ENCODE results near the gene FXR2.

FXR2 gene

DNA sequence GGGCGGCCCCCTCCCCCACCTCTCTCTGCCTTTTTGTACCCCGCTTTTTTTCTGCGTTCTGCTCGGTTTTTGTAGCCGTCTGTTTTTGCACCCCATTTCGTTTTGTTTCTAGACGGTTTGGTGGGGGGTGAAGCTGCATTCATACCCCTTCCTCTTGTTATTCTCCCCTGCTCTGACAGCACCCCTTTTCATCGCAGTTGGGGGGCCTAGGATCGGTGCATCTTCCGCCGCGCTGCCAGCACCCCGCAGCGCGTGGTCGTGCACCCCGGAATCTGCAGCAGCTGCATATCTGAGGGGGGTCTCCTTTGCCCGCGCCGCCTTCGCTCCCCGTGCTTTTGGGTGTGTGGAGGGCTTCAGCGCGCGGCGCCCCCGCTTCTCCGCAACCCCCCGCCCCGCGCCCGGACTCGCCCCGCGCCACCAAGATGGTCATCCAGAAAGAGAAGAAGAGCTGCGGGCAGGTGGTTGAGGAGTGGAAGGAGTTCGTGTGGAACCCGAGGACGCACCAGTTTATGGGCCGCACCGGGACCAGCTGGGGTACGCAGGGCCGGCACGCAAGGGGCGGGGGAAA lies 36.5 kb upstream of the FXR2 start:
- TF ChIP-seq EZH2 (IDR thresholded peaks at IDR 0.05; ENCODE audit: borderline replicate concordance, low read length) = no peak
- TF ChIP-seq, protein P1, sequence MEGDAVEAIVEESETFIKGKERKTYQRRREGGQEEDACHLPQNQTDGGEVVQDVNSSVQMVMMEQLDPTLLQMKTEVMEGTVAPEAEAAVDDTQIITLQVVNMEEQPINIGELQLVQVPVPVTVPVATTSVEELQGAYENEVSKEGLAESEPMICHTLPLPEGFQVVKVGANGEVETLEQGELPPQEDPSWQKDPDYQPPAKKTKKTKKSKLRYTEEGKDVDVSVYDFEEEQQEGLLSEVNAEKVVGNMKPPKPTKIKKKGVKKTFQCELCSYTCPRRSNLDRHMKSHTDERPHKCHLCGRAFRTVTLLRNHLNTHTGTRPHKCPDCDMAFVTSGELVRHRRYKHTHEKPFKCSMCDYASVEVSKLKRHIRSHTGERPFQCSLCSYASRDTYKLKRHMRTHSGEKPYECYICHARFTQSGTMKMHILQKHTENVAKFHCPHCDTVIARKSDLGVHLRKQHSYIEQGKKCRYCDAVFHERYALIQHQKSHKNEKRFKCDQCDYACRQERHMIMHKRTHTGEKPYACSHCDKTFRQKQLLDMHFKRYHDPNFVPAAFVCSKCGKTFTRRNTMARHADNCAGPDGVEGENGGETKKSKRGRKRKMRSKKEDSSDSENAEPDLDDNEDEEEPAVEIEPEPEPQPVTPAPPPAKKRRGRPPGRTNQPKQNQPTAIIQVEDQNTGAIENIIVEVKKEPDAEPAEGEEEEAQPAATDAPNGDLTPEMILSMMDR (IDR thresholded peaks at IDR 0.05; ENCODE audit: low read length) = no peak

DNA sequence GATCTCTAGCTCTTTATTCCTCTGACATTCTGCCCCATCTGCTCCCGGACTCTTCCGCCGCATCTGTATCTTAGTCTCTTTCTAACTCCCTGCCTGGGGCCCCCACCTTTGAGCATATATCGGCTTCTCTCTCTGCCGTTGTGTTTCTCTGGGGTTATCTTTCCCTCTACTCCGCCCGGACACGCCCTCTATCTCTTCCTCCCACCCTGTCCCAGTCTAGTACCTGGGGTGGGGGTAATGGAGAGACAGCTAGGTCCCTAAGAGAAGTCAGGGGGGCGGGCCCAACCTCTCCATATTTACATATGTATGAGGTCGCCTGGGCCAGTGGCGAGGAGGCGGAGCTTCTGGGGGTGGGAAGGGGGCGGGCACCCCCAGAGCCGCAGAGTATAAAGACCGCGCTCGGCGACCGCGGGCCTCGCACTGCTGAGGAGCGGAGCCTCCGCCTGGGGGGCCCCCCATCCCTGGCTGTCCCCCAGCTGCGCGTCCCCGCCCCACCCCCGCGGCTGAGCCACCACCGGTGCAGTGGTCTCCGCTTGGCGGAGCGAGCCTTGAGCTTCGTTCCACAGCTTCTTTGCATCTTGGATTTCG lies 35.9 kb upstream of the FXR2 start, which contains the start of gene ATP1B2:
ATP1B2 (plus strand) TSS at position 418 of the 588 bp plus-strand sequence. CDS start 593 bp downstream, outside the sequence.
- Histone ChIP-seq H3K36me3 (ENCODE audit: insufficient read depth, low read length) (no peaks in the 10 kb centered on the region), H3K9ac (ENCODE audit: low read length) (no peak within 1 kb of the TSS), H3K4me2 (ENCODE audit: low read length) (peak within 1 kb of the TSS; percentile 42), H3K9me3 (ENCODE audit: low read length) (no peaks in the 10 kb centered on the region), H3K4me3 (ENCODE audit: low read depth, low read length, poor library complexity, severe bottlenecking) (peak within 1 kb of the TSS; percentile 38), H4K20me1 (ENCODE audit: insufficient read depth, low read length) (no peaks in the 10 kb centered on the region), H3K4me1 (ENCODE audit: insufficient read depth, low read length, severe bottlenecking) (peaks cover 17% of the 10 kb centered on the region), H3K27me3 (ENCODE audit: insufficient read depth, low read length) (peaks cover 12% of the 10 kb centered on the region; the same call in 1 of the 2 replicates), H3K9me2 (ENCODE audit: low read depth, low read length) (no peaks in the 10 kb centered on the region), H2AFZ (ENCODE audit: low read length) (no peak within 1 kb of the TSS), H3K27ac (ENCODE audit: low read depth, low read length, poor library complexity, severe bottlenecking) (no peak within 1 kb of the TSS), H3F3A (ENCODE audit: insufficient read depth, low read length) (no peaks in the 10 kb centered on the region), H3K79me2 (ENCODE audit: insufficient read depth, low read length) (no peaks in the 10 kb centered on the region)
- TF ChIP-seq EZH2 (IDR thresholded peaks at IDR 0.05; ENCODE audit: borderline replicate concordance, low read length) = no peak
- TF ChIP-seq, protein P1 (IDR thresholded peaks at IDR 0.05; ENCODE audit: low read length) = no peak

More for the DNA sequence above, 36.5 kb upstream of the FXR2 start:
- Histone ChIP-seq H3K4me1 (ENCODE audit: insufficient read depth, low read length, severe bottlenecking) (peaks cover 17% of the 10 kb centered on the region), H3K9me3 (ENCODE audit: low read length) (no peaks in the 10 kb centered on the region), H3K36me3 (ENCODE audit: insufficient read depth, low read length) (no peaks in the 10 kb centered on the region), H3F3A (ENCODE audit: insufficient read depth, low read length) (no peaks in the 10 kb centered on the region), H3K4me2 (ENCODE audit: low read length) (peak overlapping the region; percentile 42), H3K27me3 (ENCODE audit: insufficient read depth, low read length) (peaks cover 12% of the 10 kb centered on the region; the same call in 1 of the 2 replicates), H2AFZ (ENCODE audit: low read length) (no peak overlapping the region), H3K9me2 (ENCODE audit: low read depth, low read length) (no peaks in the 10 kb centered on the region), H3K79me2 (ENCODE audit: insufficient read depth, low read length) (no peaks in the 10 kb centered on the region), H4K20me1 (ENCODE audit: insufficient read depth, low read length) (no peaks in the 10 kb centered on the region), H3K4me3 (ENCODE audit: low read depth, low read length, poor library complexity, severe bottlenecking) (peak overlapping the region; percentile 38), H3K9ac (ENCODE audit: low read length) (no peak overlapping the region), H3K27ac (ENCODE audit: low read depth, low read length, poor library complexity, severe bottlenecking) (no peak overlapping the region)

GRCh38 chr17:7647018-7647417 lies 32.3 kb upstream of the FXR2 start:
- Histone ChIP-seq H3K9ac (ENCODE audit: low read length) (no peak overlapping the region), H3K9me2 (ENCODE audit: low read depth, low read length) (no peaks in the 10 kb centered on the region), H3K9me3 (ENCODE audit: low read length) (no peaks in the 10 kb centered on the region), H3K36me3 (ENCODE audit: insufficient read depth, low read length) (no peaks in the 10 kb centered on the region), H3F3A (ENCODE audit: insufficient read depth, low read length) (no peaks in the 10 kb centered on the region), H3K4me1 (ENCODE audit: insufficient read depth, low read length, severe bottlenecking) (peaks cover 17% of the 10 kb centered on the region), H3K27ac (ENCODE audit: low read depth, low read length, poor library complexity, severe bottlenecking) (no peak overlapping the region), H3K4me2 (ENCODE audit: low read length) (no peak overlapping the region), H4K20me1 (ENCODE audit: insufficient read depth, low read length) (no peaks in the 10 kb centered on the region), H3K79me2 (ENCODE audit: insufficient read depth, low read length) (no peaks in the 10 kb centered on the region), H2AFZ (ENCODE audit: low read length) (no peak overlapping the region), H3K4me3 (ENCODE audit: low read depth, low read length, poor library complexity, severe bottlenecking) (no peak overlapping the region), H3K27me3 (ENCODE audit: insufficient read depth, low read length) (peaks cover 3% of the 10 kb centered on the region; the same call in 1 of the 2 replicates)
- TF ChIP-seq, protein P1 (IDR thresholded peaks at IDR 0.05; ENCODE audit: low read length) = no peak
